ENCODE results near the gene CATSPER3. TPM values are rescaled to one million over a fixed set of nuclear protein-coding genes. Genes with fewer than 3 reads are reported as not detected.

The CATSPER3 gene
- total RNA-seq, 5 donors from 2014 or later (not counting 1 experiment from before 2014, with no cell fraction given): 0.44 to 1.1 (median 0.93) TPM; not detected in 2

DNA sequence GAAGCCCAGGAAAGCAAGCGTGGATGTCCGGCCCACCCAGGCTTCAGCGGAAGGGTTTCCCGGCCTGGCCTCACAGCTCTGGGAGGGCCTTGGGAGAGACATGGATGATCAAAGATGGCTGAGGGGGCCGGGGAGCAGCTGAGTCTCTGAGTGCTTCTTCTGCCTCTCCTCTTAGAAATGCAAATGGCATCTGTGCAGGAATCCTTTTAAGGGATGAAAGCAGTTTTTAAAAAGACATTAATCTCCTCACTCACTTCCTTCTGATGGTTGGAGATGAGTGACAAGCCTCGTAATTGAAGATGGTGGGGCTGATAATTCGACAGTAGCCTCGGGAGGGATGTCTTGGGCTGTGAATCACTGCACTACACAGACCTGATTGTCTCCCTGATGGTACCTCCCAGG is 90.6 kb downstream of the CATSPER3 start:
- Mint-ChIP-seq H3K27ac (no peak overlapping the region), H3K27me3 (peaks cover 31 to 44% of the 10 kb centered on the region in 2 donors), H3K9me3 (no peaks in the 10 kb centered on the region), H3K4me3 (no peak overlapping the region), H3K4me1 (peaks cover 0 to 5% (median 0%) of the 10 kb centered on the region in 3 donors), H3K36me3 (no peaks in the 10 kb centered on the region)
- no CpG with 5 or more reads among the region's 8 CpGs for WGBS (ENCODE audit: insufficient coverage)
- Histone ChIP-seq H3K27ac (ENCODE audit: low read length) (no peak overlapping the region), H3K27me3 (replicated peaks in 1 of 2; ENCODE audit: control insufficient read depth in 2 of 2, extremely low read depth in 1 of 2, insufficient read depth in 2 of 2, low read length in 1 of 2) (peaks cover 3 to 46% of the 10 kb centered on the region in 2 experiments), H3K9me3 (no peaks in the 10 kb centered on the region), H3K4me1 (ENCODE audit: control insufficient read depth in 1 of 2, extremely low read depth in 1 of 2, insufficient read depth in 2 of 2, low read length in 2 of 2) (no peaks in the 10 kb centered on the region), H3K36me3 (ENCODE audit: control insufficient read depth in 2 of 2, extremely low read depth in 1 of 2, insufficient read depth in 1 of 2, low read length in 1 of 2) (no peaks in the 10 kb centered on the region), H3K4me3 (ENCODE audit: control insufficient read depth in 1 of 2, extremely low read depth in 1 of 2, low read length in 1 of 2) (no peak overlapping the region)
- DNase-seq (no peak), ATAC-seq (replicated peaks in 1 of 4) (no peak)
- ChIA-PET POLR2A (no interaction called here), CTCF (no interaction called here)

DNA sequence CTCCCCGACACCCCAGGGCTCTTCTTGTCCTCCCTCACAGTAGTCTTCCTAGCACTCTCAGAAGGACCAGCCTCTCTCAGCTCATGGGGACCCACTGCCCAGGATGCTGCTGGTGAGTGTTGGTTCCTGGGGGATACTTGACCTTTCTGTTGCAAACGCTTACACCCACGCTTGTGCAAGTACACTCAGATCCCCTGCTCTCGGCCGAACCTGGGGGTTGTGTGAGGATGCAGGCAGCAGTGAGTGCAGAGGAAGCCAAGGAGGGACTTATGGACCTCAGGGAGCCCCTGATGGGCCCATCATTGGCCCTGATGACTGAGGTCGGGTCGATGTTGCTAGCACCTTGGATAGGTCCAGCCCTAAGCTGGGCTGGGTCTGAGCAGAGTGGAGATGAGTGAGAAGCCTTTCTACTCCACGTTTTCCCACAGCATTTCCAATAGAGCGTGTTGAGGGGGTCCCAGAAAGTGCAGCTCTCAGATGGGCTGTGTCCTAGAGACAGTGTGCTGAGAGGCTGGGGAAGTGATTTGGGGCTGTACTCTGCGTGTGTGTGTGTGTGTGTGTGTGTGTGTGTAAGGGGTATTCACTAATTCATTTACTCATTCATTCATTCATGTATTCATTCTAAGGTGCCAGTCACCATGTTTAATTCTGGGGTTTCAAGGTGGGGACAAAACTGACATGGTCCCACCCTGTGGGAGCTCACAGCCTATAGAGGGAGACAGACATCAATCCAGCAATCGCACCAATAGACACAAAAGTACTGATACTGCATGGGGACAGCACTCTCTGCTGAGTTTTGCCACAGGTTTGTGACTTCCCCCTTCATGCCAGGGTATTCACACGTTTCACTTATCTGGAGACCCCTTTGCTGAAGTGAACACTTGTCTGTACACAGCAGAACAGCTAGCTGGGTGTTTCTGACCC is 91.6 kb downstream of the CATSPER3 start:
- ChIA-PET POLR2A (no interaction called here), CTCF (no interaction called here)
- Histone ChIP-seq H3K4me1 (ENCODE audit: control insufficient read depth in 1 of 2, extremely low read depth in 1 of 2, insufficient read depth in 2 of 2, low read length in 2 of 2) (no peaks in the 10 kb centered on the region), H3K27ac (ENCODE audit: low read length) (no peak overlapping the region), H3K9me3 (no peaks in the 10 kb centered on the region), H3K36me3 (ENCODE audit: control insufficient read depth in 2 of 2, extremely low read depth in 1 of 2, insufficient read depth in 1 of 2, low read length in 1 of 2) (no peaks in the 10 kb centered on the region), H3K27me3 (replicated peaks in 1 of 2; ENCODE audit: control insufficient read depth in 2 of 2, extremely low read depth in 1 of 2, insufficient read depth in 2 of 2, low read length in 1 of 2) (peaks cover 0 to 50% of the 10 kb centered on the region in 2 experiments), H3K4me3 (ENCODE audit: control insufficient read depth in 1 of 2, extremely low read depth in 1 of 2, low read length in 1 of 2) (no peak overlapping the region)
- no peaks in the 10 kb centered on the region for H3K9me3 Mint-ChIP-seq
- ATAC-seq (replicated peaks in 1 of 4) (no peak), DNase-seq (no peak)
- H3K27ac Mint-ChIP-seq: no peak overlapping the region
- 66% methylated on average over 6 of the region's 12 CpGs for WGBS (ENCODE audit: insufficient coverage)
- no peaks in the 10 kb centered on the region for H3K36me3 Mint-ChIP-seq
- peaks cover 27 to 45% of the 10 kb centered on the region in 2 donors for H3K27me3 Mint-ChIP-seq
- H3K4me1 Mint-ChIP-seq: no peaks in the 10 kb centered on the region
- no peak overlapping the region for H3K4me3 Mint-ChIP-seq

DNA sequence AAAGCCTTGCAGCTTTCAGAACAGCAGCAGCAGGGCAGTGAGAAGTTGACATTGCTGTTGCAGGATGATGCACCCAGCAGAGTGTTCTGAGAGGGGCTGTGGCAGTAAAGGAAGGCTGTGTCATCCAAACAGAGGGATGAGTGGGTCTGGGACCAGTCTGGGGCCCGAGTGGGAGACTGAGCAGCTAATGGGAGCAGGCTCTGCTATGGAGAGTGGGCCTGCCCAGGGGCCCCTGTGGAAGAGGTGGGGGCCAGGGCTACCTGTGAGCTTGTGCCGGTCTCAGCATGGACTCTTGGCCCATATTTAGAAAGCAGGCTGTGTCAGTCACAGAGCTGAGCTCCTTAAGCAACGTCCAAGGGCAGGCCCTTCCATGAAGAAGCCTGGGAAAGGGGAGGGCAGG is 92.3 kb downstream of the CATSPER3 start:
- Histone ChIP-seq H3K9me3 (no peaks in the 10 kb centered on the region), H3K27ac (ENCODE audit: low read length) (no peak overlapping the region), H3K4me1 (ENCODE audit: control insufficient read depth in 1 of 2, extremely low read depth in 1 of 2, insufficient read depth in 2 of 2, low read length in 2 of 2) (no peaks in the 10 kb centered on the region), H3K36me3 (ENCODE audit: control insufficient read depth in 2 of 2, extremely low read depth in 1 of 2, insufficient read depth in 1 of 2, low read length in 1 of 2) (no peaks in the 10 kb centered on the region), H3K4me3 (ENCODE audit: control insufficient read depth in 1 of 2, extremely low read depth in 1 of 2, low read length in 1 of 2) (no peak overlapping the region), H3K27me3 (replicated peaks in 1 of 2; ENCODE audit: control insufficient read depth in 2 of 2, extremely low read depth in 1 of 2, insufficient read depth in 2 of 2, low read length in 1 of 2) (peaks cover 0 to 57% of the 10 kb centered on the region in 2 experiments)
- H3K4me3 Mint-ChIP-seq: no peak overlapping the region
- no peaks in the 10 kb centered on the region for H3K4me1 Mint-ChIP-seq
- no peak for ATAC-seq (replicated peaks in 1 of 4)
- 63% methylated on average over 1 of the region's 3 CpGs for WGBS (ENCODE audit: insufficient coverage)
- DNase-seq: no peak
- H3K36me3 Mint-ChIP-seq: no peaks in the 10 kb centered on the region
- H3K27me3 Mint-ChIP-seq: peaks cover 25 to 41% of the 10 kb centered on the region in 2 donors
- ChIA-PET POLR2A (no interaction called here), CTCF (no interaction called here)
- H3K27ac Mint-ChIP-seq: no peak overlapping the region
- H3K9me3 Mint-ChIP-seq: no peaks in the 10 kb centered on the region

DNA sequence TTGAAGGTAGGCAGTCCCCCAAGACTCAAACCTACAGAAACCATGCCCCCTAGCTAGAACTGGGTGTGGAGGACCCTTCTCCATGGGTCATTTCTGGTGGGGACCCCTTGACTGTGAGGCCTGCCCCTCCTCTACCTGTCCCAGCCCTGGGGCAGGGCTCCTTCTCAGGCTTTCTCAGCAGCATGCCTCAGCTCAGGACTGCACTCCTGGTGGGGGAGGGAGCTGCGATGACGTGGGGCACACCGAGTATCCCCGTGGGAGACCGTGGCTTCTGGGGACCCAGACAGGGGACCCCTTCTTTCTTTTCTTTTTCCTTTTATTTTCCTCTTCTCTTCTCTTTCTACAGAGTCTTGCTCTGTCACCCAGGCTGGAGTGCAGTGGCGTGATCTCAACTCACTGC is 93.3 kb downstream of the CATSPER3 start:
- H3K9me3 Mint-ChIP-seq: no peaks in the 10 kb centered on the region
- no peak overlapping the region for H3K27ac Mint-ChIP-seq
- H3K4me3 Mint-ChIP-seq: no peak overlapping the region
- POLR2A ChIA-PET: no interaction called here
- no CpG with 5 or more reads among the region's 6 CpGs for WGBS (ENCODE audit: insufficient coverage)
- no peaks in the 10 kb centered on the region for H3K36me3 ChIP-seq (ENCODE audit: control insufficient read depth in 2 of 2, extremely low read depth in 1 of 2, insufficient read depth in 1 of 2, low read length in 1 of 2)
- DNase-seq (no peak), ATAC-seq (replicated peaks in 1 of 4) (no peak)
- no peak overlapping the region for H3K27ac ChIP-seq (ENCODE audit: low read length)
- no peaks in the 10 kb centered on the region for H3K9me3 ChIP-seq
- CTCF ChIA-PET: no interaction called here
- H3K27me3 ChIP-seq (replicated peaks in 1 of 2; ENCODE audit: control insufficient read depth in 2 of 2, extremely low read depth in 1 of 2, insufficient read depth in 2 of 2, low read length in 1 of 2): peaks cover 0 to 56% of the 10 kb centered on the region in 2 experiments
- no peaks in the 10 kb centered on the region for H3K36me3 Mint-ChIP-seq
- H3K27me3 Mint-ChIP-seq: peaks cover 25 to 46% of the 10 kb centered on the region in 2 donors
- H3K4me3 ChIP-seq (ENCODE audit: control insufficient read depth in 1 of 2, extremely low read depth in 1 of 2, low read length in 1 of 2): no peak overlapping the region
- H3K4me1 ChIP-seq (ENCODE audit: control insufficient read depth in 1 of 2, extremely low read depth in 1 of 2, insufficient read depth in 2 of 2, low read length in 2 of 2): no peaks in the 10 kb centered on the region
- no peaks in the 10 kb centered on the region for H3K4me1 Mint-ChIP-seq

Other genes with a start within 250 kb of the CATSPER3 start
- gene CAMLG, start 229.4 kb upstream of the CATSPER3 start, total RNA-seq: 10 to 100 TPM; 26.7 to 34.6 (median 32.5) TPM
- gene DDX46, start 209.1 kb upstream of the CATSPER3 start, total RNA-seq: 10 to 100 TPM; 53.9 to 69.5 (median 65.7) TPM
- gene C5orf24, start 121.9 kb upstream of the CATSPER3 start, total RNA-seq: 10 to 100 TPM; 23.0 to 34.9 (median 29.0) TPM
- gene TXNDC15, start 93.5 kb upstream of the CATSPER3 start, total RNA-seq: 10 to 100 TPM; 25.5 to 49.1 (median 38.4) TPM
- gene PCBD2, start 62.8 kb upstream of the CATSPER3 start, total RNA-seq: 10 to 100 TPM in 4 of 5 donors, 1 to 10 TPM in 1; 9.2 to 15.3 (median 11.8) TPM
- gene PITX1, start 66.3 kb downstream of the CATSPER3 start, total RNA-seq: under 1 TPM in 2 of 5 donors, not detected in 3; 0.32 to 0.38 TPM